ENCODE data around the gene RESF1. TPM values are rescaled to one million over a fixed set of nuclear protein-coding genes. Genes with fewer than 3 reads are reported as not detected.
"Not testable (repeated sequence)": the region's sequence is repeated elsewhere in the genome, so short reads cannot be mapped to it uniquely, and the experiment has no call there.

Gene RESF1
- total and polyA plus RNA-seq, 2 of the 13 experiments (the other 11 are each of a cell fraction or from before 2014, with no cell fraction given): 7.9 to 16.8 TPM

DNA sequence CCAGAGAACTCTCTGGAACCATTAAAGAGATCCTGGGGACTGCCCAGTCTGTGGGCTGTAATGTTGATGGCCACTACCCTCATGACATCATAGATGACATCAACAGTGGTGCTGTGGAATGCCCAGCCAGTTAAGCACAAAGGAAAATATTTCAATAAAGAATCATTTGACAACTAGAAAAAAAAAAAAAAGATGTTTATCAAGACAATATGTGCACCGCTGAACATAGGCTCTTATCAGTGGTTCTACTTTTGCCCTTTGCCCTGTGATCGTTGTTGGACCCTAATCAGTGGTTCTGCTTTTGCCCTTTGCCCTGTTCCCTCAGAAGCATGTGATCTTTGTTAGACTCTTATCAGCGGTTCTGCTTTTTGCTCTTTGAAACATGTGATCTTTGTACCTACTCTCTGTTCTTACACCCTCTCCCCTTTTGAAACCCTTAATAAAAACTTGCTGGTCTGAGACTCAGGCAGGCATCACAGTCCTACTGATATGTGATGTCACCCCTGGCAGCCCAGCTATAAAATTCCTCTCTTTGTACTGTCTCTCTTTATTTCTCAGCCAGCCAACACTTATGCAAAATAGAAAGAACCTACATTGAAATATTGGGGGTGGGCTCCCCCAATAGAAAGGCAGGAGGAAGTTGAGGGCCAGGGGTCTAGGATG lies 10.4 kb upstream of the RESF1 start (continued):
- TF ChIP-seq BHLHE40 (IDR thresholded peaks at IDR 0.05; ENCODE audit: low read length): peak; percentile 63
- TF ChIP-seq ARNTL (CRISPR knock-in tag; IDR thresholded peaks at IDR 0.05): peak; percentile 53; the same call in 1 of the 2 replicates
- TF ChIP-seq ZMYM2 (CRISPR knock-in tag; IDR thresholded peaks at IDR 0.05): peak; percentile 99
- peak; percentile 77 for TF ChIP-seq RXRB (CRISPR knock-in tag; IDR thresholded peaks at IDR 0.05; ENCODE audit: borderline replicate concordance)
- TF ChIP-seq ZBTB21 (CRISPR knock-in tag; IDR thresholded peaks at IDR 0.05): peak; percentile 68; the same call in 1 of the 2 replicates
- TF ChIP-seq POGZ (CRISPR knock-in tag; IDR thresholded peaks at IDR 0.05): peak; percentile 98
- peak; percentile 66 for TF ChIP-seq SOX13 (IDR thresholded peaks at IDR 0.05)
- TF ChIP-seq SOX13 (CRISPR knock-in tag; conservative IDR thresholded peaks at IDR 0.05 in 1 of 2, IDR thresholded peaks at IDR 0.05 in 1 of 2): peak in 1 of 2 experiments; percentile 81; a peak in 2 of 4 replicates
- TF ChIP-seq, protein P1, sequence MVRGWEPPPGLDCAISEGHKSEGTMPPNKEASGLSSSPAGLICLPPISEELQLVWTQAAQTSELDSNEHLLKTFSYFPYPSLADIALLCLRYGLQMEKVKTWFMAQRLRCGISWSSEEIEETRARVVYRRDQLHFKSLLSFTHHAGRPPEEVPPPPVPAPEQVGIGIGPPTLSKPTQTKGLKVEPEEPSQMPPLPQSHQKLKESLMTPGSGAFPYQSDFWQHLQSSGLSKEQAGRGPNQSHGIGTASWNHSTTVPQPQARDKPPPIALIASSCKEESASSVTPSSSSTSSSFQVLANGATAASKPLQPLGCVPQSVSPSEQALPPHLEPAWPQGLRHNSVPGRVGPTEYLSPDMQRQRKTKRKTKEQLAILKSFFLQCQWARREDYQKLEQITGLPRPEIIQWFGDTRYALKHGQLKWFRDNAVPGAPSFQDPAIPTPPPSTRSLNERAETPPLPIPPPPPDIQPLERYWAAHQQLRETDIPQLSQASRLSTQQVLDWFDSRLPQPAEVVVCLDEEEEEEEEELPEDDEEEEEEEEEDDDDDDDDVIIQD (CRISPR knock-in tag; IDR thresholded peaks at IDR 0.05; ENCODE audit: low read depth): peak; percentile 98
- peak; percentile 65; the same call in 1 of the 2 replicates for TF ChIP-seq ISL2 (CRISPR knock-in tag; IDR thresholded peaks at IDR 0.05)
- TF ChIP-seq KDM6A (CRISPR knock-in tag; IDR thresholded peaks at IDR 0.05; ENCODE audit: low read depth): 0 out of 2 replicates have a peak, but pooled peaks have one; percentile 44
- TF ChIP-seq GATA4 (IDR thresholded peaks at IDR 0.05; ENCODE audit: borderline replicate concordance, low read depth): peak; percentile 92; the same call in 1 of the 2 replicates
- peak; percentile 83 for TF ChIP-seq NCOA2 (CRISPR knock-in tag; IDR thresholded peaks at IDR 0.05)
- TF ChIP-seq HOXA3 (CRISPR knock-in tag; IDR thresholded peaks at IDR 0.05): peak; percentile 55; the same call in 1 of the 2 replicates
- TF ChIP-seq, protein P2, sequence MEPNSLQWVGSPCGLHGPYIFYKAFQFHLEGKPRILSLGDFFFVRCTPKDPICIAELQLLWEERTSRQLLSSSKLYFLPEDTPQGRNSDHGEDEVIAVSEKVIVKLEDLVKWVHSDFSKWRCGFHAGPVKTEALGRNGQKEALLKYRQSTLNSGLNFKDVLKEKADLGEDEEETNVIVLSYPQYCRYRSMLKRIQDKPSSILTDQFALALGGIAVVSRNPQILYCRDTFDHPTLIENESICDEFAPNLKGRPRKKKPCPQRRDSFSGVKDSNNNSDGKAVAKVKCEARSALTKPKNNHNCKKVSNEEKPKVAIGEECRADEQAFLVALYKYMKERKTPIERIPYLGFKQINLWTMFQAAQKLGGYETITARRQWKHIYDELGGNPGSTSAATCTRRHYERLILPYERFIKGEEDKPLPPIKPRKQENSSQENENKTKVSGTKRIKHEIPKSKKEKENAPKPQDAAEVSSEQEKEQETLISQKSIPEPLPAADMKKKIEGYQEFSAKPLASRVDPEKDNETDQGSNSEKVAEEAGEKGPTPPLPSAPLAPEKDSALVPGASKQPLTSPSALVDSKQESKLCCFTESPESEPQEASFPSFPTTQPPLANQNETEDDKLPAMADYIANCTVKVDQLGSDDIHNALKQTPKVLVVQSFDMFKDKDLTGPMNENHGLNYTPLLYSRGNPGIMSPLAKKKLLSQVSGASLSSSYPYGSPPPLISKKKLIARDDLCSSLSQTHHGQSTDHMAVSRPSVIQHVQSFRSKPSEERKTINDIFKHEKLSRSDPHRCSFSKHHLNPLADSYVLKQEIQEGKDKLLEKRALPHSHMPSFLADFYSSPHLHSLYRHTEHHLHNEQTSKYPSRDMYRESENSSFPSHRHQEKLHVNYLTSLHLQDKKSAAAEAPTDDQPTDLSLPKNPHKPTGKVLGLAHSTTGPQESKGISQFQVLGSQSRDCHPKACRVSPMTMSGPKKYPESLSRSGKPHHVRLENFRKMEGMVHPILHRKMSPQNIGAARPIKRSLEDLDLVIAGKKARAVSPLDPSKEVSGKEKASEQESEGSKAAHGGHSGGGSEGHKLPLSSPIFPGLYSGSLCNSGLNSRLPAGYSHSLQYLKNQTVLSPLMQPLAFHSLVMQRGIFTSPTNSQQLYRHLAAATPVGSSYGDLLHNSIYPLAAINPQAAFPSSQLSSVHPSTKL (CRISPR knock-in tag; IDR thresholded peaks at IDR 0.05): peak; percentile 94
- peak; percentile 92 for TF ChIP-seq NR2F6 (IDR thresholded peaks at IDR 0.05)
- TF ChIP-seq NR2F6 (CRISPR knock-in tag; IDR thresholded peaks at IDR 0.05): peak; percentile 90
- TF ChIP-seq RAD51 (IDR thresholded peaks at IDR 0.05; ENCODE audit: borderline replicate concordance): peak; percentile 33; the same call in 1 of the 2 replicates
- peak; percentile 42; the same call in 1 of the 2 replicates for TF ChIP-seq FOXP1 (IDR thresholded peaks at IDR 0.05)
- TF ChIP-seq FOXP1 (CRISPR knock-in tag; IDR thresholded peaks at IDR 0.05): peak; percentile 78
- not testable (repeated sequence) for TF ChIP-seq GABPA (IDR thresholded peaks at IDR 0.05; ENCODE audit: low read depth, low read length)
- peak; percentile 35; the same call in 1 of the 2 replicates for TF ChIP-seq GABPA (CRISPR knock-in tag; IDR thresholded peaks at IDR 0.05; ENCODE audit: low read depth)
- TF ChIP-seq, protein P3, sequence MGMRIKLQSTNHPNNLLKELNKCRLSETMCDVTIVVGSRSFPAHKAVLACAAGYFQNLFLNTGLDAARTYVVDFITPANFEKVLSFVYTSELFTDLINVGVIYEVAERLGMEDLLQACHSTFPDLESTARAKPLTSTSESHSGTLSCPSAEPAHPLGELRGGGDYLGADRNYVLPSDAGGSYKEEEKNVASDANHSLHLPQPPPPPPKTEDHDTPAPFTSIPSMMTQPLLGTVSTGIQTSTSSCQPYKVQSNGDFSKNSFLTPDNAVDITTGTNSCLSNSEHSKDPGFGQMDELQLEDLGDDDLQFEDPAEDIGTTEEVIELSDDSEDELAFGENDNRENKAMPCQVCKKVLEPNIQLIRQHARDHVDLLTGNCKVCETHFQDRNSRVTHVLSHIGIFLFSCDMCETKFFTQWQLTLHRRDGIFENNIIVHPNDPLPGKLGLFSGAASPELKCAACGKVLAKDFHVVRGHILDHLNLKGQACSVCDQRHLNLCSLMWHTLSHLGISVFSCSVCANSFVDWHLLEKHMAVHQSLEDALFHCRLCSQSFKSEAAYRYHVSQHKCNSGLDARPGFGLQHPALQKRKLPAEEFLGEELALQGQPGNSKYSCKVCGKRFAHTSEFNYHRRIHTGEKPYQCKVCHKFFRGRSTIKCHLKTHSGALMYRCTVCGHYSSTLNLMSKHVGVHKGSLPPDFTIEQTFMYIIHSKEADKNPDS (CRISPR knock-in tag; IDR thresholded peaks at IDR 0.05): peak; percentile 44; the same call in 1 of the 2 replicates
- peak; percentile 61 for TF ChIP-seq THAP11 (CRISPR knock-in tag; IDR thresholded peaks at IDR 0.05)
- TF ChIP-seq DPF2 (CRISPR knock-in tag; IDR thresholded peaks at IDR 0.05; ENCODE audit: borderline replicate concordance, low read depth): 0 out of 2 replicates have a peak, but pooled peaks have one; percentile 34
- TF ChIP-seq FOXK1 (CRISPR knock-in tag; IDR thresholded peaks at IDR 0.05; ENCODE audit: borderline replicate concordance, low read depth): peak; percentile 74
